Lower leg skin (tissue), 3 donors: ENCODE results near the gene PNPLA8.
"Not testable (repeated sequence)": the region's sequence is repeated elsewhere in the genome, so short reads cannot be mapped to it uniquely, and the experiment has no call there.

ENCODE experiments used
- POLR2A ChIP-seq, 2 donors: fragments of 450-650 bp; IDR thresholded peaks; one replicate each; pipeline ENCODE4 v1.6.1; 2016 to 2017; ENCODE audit warnings: antibody characterized with exemption in 2 of 2, mild to moderate bottlenecking in 1 of 2, moderate library complexity in 1 of 2
- TF ChIP-seq, protein P1 (sequence below), 3 donors: fragments of 450-650 bp; IDR thresholded peaks; one replicate each; pipeline ENCODE4 v1.5.1; 2016; ENCODE audit warnings: antibody characterized with exemption in 3 of 3, mild to moderate bottlenecking in 3 of 3, moderate library complexity in 2 of 3

DNA sequence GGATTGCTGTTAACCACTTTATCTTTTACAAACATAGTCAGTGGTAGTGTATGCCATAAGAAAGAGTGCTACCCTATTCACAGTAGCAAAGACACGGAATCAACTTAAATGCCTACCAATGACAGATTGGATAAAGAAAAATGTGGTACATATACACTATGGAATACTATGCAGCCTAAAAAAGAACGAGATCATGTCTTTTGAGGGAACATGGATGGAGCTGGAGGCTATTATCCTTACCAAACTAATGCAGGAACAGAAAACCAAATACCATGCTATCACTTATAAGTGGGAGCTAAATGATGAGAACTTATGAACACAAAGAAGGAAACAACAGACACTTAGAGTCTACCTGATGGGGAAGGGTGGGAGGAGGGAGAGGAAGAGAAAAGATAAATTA, 59.6 kb downstream of the PNPLA8 start:
- TF ChIP-seq, protein P1, sequence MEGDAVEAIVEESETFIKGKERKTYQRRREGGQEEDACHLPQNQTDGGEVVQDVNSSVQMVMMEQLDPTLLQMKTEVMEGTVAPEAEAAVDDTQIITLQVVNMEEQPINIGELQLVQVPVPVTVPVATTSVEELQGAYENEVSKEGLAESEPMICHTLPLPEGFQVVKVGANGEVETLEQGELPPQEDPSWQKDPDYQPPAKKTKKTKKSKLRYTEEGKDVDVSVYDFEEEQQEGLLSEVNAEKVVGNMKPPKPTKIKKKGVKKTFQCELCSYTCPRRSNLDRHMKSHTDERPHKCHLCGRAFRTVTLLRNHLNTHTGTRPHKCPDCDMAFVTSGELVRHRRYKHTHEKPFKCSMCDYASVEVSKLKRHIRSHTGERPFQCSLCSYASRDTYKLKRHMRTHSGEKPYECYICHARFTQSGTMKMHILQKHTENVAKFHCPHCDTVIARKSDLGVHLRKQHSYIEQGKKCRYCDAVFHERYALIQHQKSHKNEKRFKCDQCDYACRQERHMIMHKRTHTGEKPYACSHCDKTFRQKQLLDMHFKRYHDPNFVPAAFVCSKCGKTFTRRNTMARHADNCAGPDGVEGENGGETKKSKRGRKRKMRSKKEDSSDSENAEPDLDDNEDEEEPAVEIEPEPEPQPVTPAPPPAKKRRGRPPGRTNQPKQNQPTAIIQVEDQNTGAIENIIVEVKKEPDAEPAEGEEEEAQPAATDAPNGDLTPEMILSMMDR (IDR thresholded peaks at IDR 0.05), result not testable (repeated sequence)
- not testable (repeated sequence) for TF ChIP-seq POLR2A (IDR thresholded peaks at IDR 0.05)
